ENCODE measurements around the gene CLVS2.

GRCh38 chr6:123036648-123037047, 40.6 kb downstream of the CLVS2 start:
- TF ChIP-seq CTCF (IDR thresholded peaks at IDR 0.05) (no peak), POLR2A (IDR thresholded peaks at IDR 0.05) (no peak)
